ENCODE measurements around the gene MAP2K7.
A peak's percentile ranks its signal among the peaks of the same experiment; 100 is the strongest.

MAP2K7 gene

GRCh38 chr19:7881910-7882309 lies 21.8 kb upstream of the MAP2K7 start (continued):
- peak; percentile 66; the same call in 1 of the 2 replicates for TF ChIP-seq ZNF280D (tag by site-specific recombination; IDR thresholded peaks at IDR 0.05)
- no peak for TF ChIP-seq ZNF175 (tag by site-specific recombination; IDR thresholded peaks at IDR 0.05)
- no peak for TF ChIP-seq TRIM28 (IDR thresholded peaks at IDR 0.05; ENCODE audit: borderline replicate concordance, low read length)
- no peak for TF ChIP-seq KLF10 (tag by site-specific recombination; IDR thresholded peaks at IDR 0.05)

GRCh38 chr19:7883105-7883504 lies 20.6 kb upstream of the MAP2K7 start:
- ChIA-PET POLR2A (interaction anchor here (0.7 to 1.0 kb wide), 3 partner anchors 11 to 18 kb away, joined by 3 to 9 read pairs (median 5); no protein-coding TSS in a partner anchor), CTCF (interaction anchor here (0.5 to 1.1 kb wide), 5 partner anchors 10 to 379 kb away, joined by 3 to 4 read pairs (median 3); no protein-coding TSS in a partner anchor)
- TF ChIP-seq ZNF391 (tag by site-specific recombination; IDR thresholded peaks at IDR 0.05; ENCODE audit: borderline replicate concordance, low read depth) (no peak), ZNF121 (tag by site-specific recombination; IDR thresholded peaks at IDR 0.05) (no peak), ZNF350 (tag by site-specific recombination; IDR thresholded peaks at IDR 0.05) (no peak), ZEB2 (tag by site-specific recombination; IDR thresholded peaks at IDR 0.05) (peak; percentile 98), PRDM10 (tag by site-specific recombination; IDR thresholded peaks at IDR 0.05) (no peak)
- Histone ChIP-seq H3K27ac (ENCODE audit: extremely low read depth, low read depth, low read length) (no peak overlapping the region), H3K36me3 (ENCODE audit: control insufficient read depth in 2 of 2, insufficient read depth in 1 of 2, low read length in 2 of 2) (no peaks in the 10 kb centered on the region), H3K4me1 (ENCODE audit: control insufficient read depth, insufficient read depth, low read length) (no peaks in the 10 kb centered on the region), H3K4me3 (ENCODE audit: low read depth, low read length) (no peak overlapping the region), H3K9me3 (ENCODE audit: control insufficient read depth, insufficient read depth, low read depth, low read length) (no peaks in the 10 kb centered on the region)

- Histone ChIP-seq H3K4me1 (ENCODE audit: control insufficient read depth, insufficient read depth, low read length) (0 out of 2 replicates have a peak, but pooled peaks cover 3% of the 10 kb centered on the region), H3K4me3 (ENCODE audit: low read depth, low read length) (no peak overlapping the region), H3K36me3 (ENCODE audit: control insufficient read depth in 2 of 2, insufficient read depth in 1 of 2, low read length in 2 of 2) (no peaks in the 10 kb centered on the region), H3K9me3 (ENCODE audit: control insufficient read depth, insufficient read depth, low read depth, low read length) (no peaks in the 10 kb centered on the region), H3K27ac (ENCODE audit: extremely low read depth, low read depth, low read length) (no peak overlapping the region)
- ChIA-PET CTCF (no interaction called here), POLR2A (interaction anchor here (0.7 to 1.0 kb wide), 2 partner anchors 12 to 15 kb away, joined by 3 to 5 read pairs; no protein-coding TSS in a partner anchor)
- no peak for TF ChIP-seq ZNF433 (tag by site-specific recombination; IDR thresholded peaks at IDR 0.05; ENCODE audit: low read depth)
- no peak for TF ChIP-seq ZNF792 (tag by site-specific recombination; IDR thresholded peaks at IDR 0.05)
- no peak for TF ChIP-seq PATZ1 (tag by site-specific recombination; IDR thresholded peaks at IDR 0.05)
- no peak for TF ChIP-seq HOXD13 (CRISPR knock-in tag; IDR thresholded peaks at IDR 0.05; ENCODE audit: borderline replicate concordance)
- TF ChIP-seq REST (tag by site-specific recombination; IDR thresholded peaks at IDR 0.05): no peak
- no peak for TF ChIP-seq ZNF24 (tag by site-specific recombination; IDR thresholded peaks at IDR 0.05)
- no peak for TF ChIP-seq ZBTB26 (tag by site-specific recombination; optimal IDR thresholded peaks at IDR 0.05)
- TF ChIP-seq ZNF311 (tag by site-specific recombination; IDR thresholded peaks at IDR 0.05; ENCODE audit: borderline replicate concordance): no peak
Observed at GRCh38 chr19:7883796-7884570, 19.7 kb upstream of the MAP2K7 start.

Measured in HEK293 (cell line).